ENCODE measurements around the gene PDE4B.
A peak's percentile ranks its signal among the peaks of the same experiment; 100 is the strongest.

Gene PDE4B

GRCh38 chr1:65769636-65770035, 23.1 kb upstream of the PDE4B start:
- no peaks in the 10 kb centered on the region for H3K36me3 ChIP-seq (ENCODE audit: control insufficient read depth in 5 of 5, insufficient read depth in 5 of 5, low read length in 5 of 5)
- H3K9me3 ChIP-seq (ENCODE audit: control insufficient read depth in 5 of 5, low read length in 5 of 5): no peaks in the 10 kb centered on the region
- H3K27ac ChIP-seq (ENCODE audit: low read depth, low read length): no peak overlapping the region
- no peaks in the 10 kb centered on the region for H3K27me3 ChIP-seq (ENCODE audit: control insufficient read depth in 5 of 5, insufficient read depth in 4 of 5, low read length in 5 of 5)
- no peaks in the 10 kb centered on the region for H3K4me1 ChIP-seq (ENCODE audit: control insufficient read depth in 5 of 5, insufficient read depth in 5 of 5, low read length in 5 of 5)
- H3K4me3 ChIP-seq (ENCODE audit: low read depth in 1 of 5, low read length in 5 of 5): no peak overlapping the region
- H3K9ac ChIP-seq (ENCODE audit: low read length in 5 of 5): no peak overlapping the region

GRCh38 chr1:65772607-65773006, 20.1 kb upstream of the PDE4B start:
- H3K9me3 ChIP-seq (ENCODE audit: control insufficient read depth in 5 of 5, low read length in 5 of 5): no peaks in the 10 kb centered on the region
- H3K4me3 ChIP-seq (ENCODE audit: low read depth in 1 of 5, low read length in 5 of 5): no peak overlapping the region
- H3K27ac ChIP-seq (ENCODE audit: low read depth, low read length): no peak overlapping the region
- H3K27me3 ChIP-seq (ENCODE audit: control insufficient read depth in 5 of 5, insufficient read depth in 4 of 5, low read length in 5 of 5): no peaks in the 10 kb centered on the region
- H3K36me3 ChIP-seq (ENCODE audit: control insufficient read depth in 5 of 5, insufficient read depth in 5 of 5, low read length in 5 of 5): no peaks in the 10 kb centered on the region
- no peaks in the 10 kb centered on the region for H3K4me1 ChIP-seq (ENCODE audit: control insufficient read depth in 5 of 5, insufficient read depth in 5 of 5, low read length in 5 of 5)
- no peak overlapping the region for H3K9ac ChIP-seq (ENCODE audit: low read length in 5 of 5)

GRCh38 chr1:65773391-65774123, 19.1 kb upstream of the PDE4B start:
- Histone ChIP-seq H3K9me3 (ENCODE audit: control insufficient read depth in 5 of 5, low read length in 5 of 5) (no peaks in the 10 kb centered on the region), H3K4me3 (ENCODE audit: low read depth in 1 of 5, low read length in 5 of 5) (no peak overlapping the region), H3K36me3 (ENCODE audit: control insufficient read depth in 5 of 5, insufficient read depth in 5 of 5, low read length in 5 of 5) (no peaks in the 10 kb centered on the region), H3K4me1 (ENCODE audit: control insufficient read depth in 5 of 5, insufficient read depth in 5 of 5, low read length in 5 of 5) (no peaks in the 10 kb centered on the region), H3K9ac (ENCODE audit: low read length in 5 of 5) (no peak overlapping the region), H3K27ac (ENCODE audit: low read depth, low read length) (no peak overlapping the region), H3K27me3 (ENCODE audit: control insufficient read depth in 5 of 5, insufficient read depth in 4 of 5, low read length in 5 of 5) (no peaks in the 10 kb centered on the region)

GRCh38 chr1:65788762-65789161, 3.9 kb upstream of the PDE4B start:
- Histone ChIP-seq H3K4me1 (ENCODE audit: control insufficient read depth in 5 of 5, insufficient read depth in 5 of 5, low read length in 5 of 5) (peaks cover 0 to 32% (median 29%) of the 10 kb centered on the region in 5 donors), H3K9ac (ENCODE audit: low read length in 5 of 5) (no peak overlapping the region), H3K4me3 (ENCODE audit: low read depth in 1 of 5, low read length in 5 of 5) (no peak overlapping the region), H3K9me3 (ENCODE audit: control insufficient read depth in 5 of 5, low read length in 5 of 5) (peaks cover 3 to 20% (median 9%) of the 10 kb centered on the region in 5 donors), H3K27ac (ENCODE audit: low read depth, low read length) (no peak overlapping the region), H3K27me3 (ENCODE audit: control insufficient read depth in 5 of 5, insufficient read depth in 4 of 5, low read length in 5 of 5) (peaks cover 0 to 11% (median 5%) of the 10 kb centered on the region in 5 donors), H3K36me3 (ENCODE audit: control insufficient read depth in 5 of 5, insufficient read depth in 5 of 5, low read length in 5 of 5) (no peaks in the 10 kb centered on the region)

- no peaks in the 10 kb centered on the region for H3K36me3 ChIP-seq (ENCODE audit: control insufficient read depth in 5 of 5, insufficient read depth in 5 of 5, low read length in 5 of 5)
- peaks cover 3 to 20% (median 9%) of the 10 kb centered on the region in 5 donors for H3K9me3 ChIP-seq (ENCODE audit: control insufficient read depth in 5 of 5, low read length in 5 of 5)
- H3K27me3 ChIP-seq (ENCODE audit: control insufficient read depth in 5 of 5, insufficient read depth in 4 of 5, low read length in 5 of 5): peaks cover 4 to 20% (median 6%) of the 10 kb centered on the region in 5 donors
- peak overlapping the region in 4 of 5 donors; percentile 55 to 68 (median 63) for H3K4me3 ChIP-seq (ENCODE audit: low read depth in 1 of 5, low read length in 5 of 5)
- no peak overlapping the region for H3K27ac ChIP-seq (ENCODE audit: low read depth, low read length)
- H3K9ac ChIP-seq (ENCODE audit: low read length in 5 of 5): no peak overlapping the region
- H3K4me1 ChIP-seq (ENCODE audit: control insufficient read depth in 5 of 5, insufficient read depth in 5 of 5, low read length in 5 of 5): peaks cover 0 to 34% (median 30%) of the 10 kb centered on the region in 5 donors
Observed at GRCh38 chr1:65791396-65791795, 1.3 kb upstream of the PDE4B start.

GRCh38 chr1:65791801-65792668, 660 bp upstream of the PDE4B start:
- Histone ChIP-seq H3K4me1 (ENCODE audit: control insufficient read depth in 5 of 5, insufficient read depth in 5 of 5, low read length in 5 of 5) (peaks cover 0 to 34% (median 30%) of the 10 kb centered on the region in 5 donors), H3K27ac (ENCODE audit: low read depth, low read length) (no peak overlapping the region), H3K9me3 (ENCODE audit: control insufficient read depth in 5 of 5, low read length in 5 of 5) (peaks cover 3 to 20% (median 9%) of the 10 kb centered on the region in 5 donors), H3K36me3 (ENCODE audit: control insufficient read depth in 5 of 5, insufficient read depth in 5 of 5, low read length in 5 of 5) (no peaks in the 10 kb centered on the region), H3K9ac (ENCODE audit: low read length in 5 of 5) (no peak overlapping the region), H3K4me3 (ENCODE audit: low read depth in 1 of 5, low read length in 5 of 5) (peak overlapping the region; percentile 55 to 86 (median 60)), H3K27me3 (ENCODE audit: control insufficient read depth in 5 of 5, insufficient read depth in 4 of 5, low read length in 5 of 5) (peaks cover 4 to 20% (median 6%) of the 10 kb centered on the region in 5 donors)

GRCh38 chr1:65793359-65793732, 651 bp downstream of the PDE4B start:
- Histone ChIP-seq H3K4me1 (ENCODE audit: control insufficient read depth in 5 of 5, insufficient read depth in 5 of 5, low read length in 5 of 5) (peaks cover 0 to 34% (median 30%) of the 10 kb centered on the region in 5 donors), H3K36me3 (ENCODE audit: control insufficient read depth in 5 of 5, insufficient read depth in 5 of 5, low read length in 5 of 5) (no peaks in the 10 kb centered on the region), H3K9me3 (ENCODE audit: control insufficient read depth in 5 of 5, low read length in 5 of 5) (peaks cover 3 to 13% (median 9%) of the 10 kb centered on the region in 5 donors), H3K27me3 (ENCODE audit: control insufficient read depth in 5 of 5, insufficient read depth in 4 of 5, low read length in 5 of 5) (peaks cover 4 to 20% (median 6%) of the 10 kb centered on the region in 5 donors), H3K9ac (ENCODE audit: low read length in 5 of 5) (no peak overlapping the region), H3K27ac (ENCODE audit: low read depth, low read length) (no peak overlapping the region), H3K4me3 (ENCODE audit: low read depth in 1 of 5, low read length in 5 of 5) (peak overlapping the region; percentile 42 to 67 (median 59))

- Histone ChIP-seq H3K27ac (ENCODE audit: low read depth, low read length) (no peak overlapping the region), H3K4me1 (ENCODE audit: control insufficient read depth in 5 of 5, insufficient read depth in 5 of 5, low read length in 5 of 5) (peaks cover 0 to 34% (median 30%) of the 10 kb centered on the region in 5 donors), H3K27me3 (ENCODE audit: control insufficient read depth in 5 of 5, insufficient read depth in 4 of 5, low read length in 5 of 5) (peaks cover 4 to 20% (median 6%) of the 10 kb centered on the region in 5 donors), H3K9ac (ENCODE audit: low read length in 5 of 5) (no peak overlapping the region), H3K9me3 (ENCODE audit: control insufficient read depth in 5 of 5, low read length in 5 of 5) (no peaks in the 10 kb centered on the region), H3K4me3 (ENCODE audit: low read depth in 1 of 5, low read length in 5 of 5) (no peak overlapping the region), H3K36me3 (ENCODE audit: control insufficient read depth in 5 of 5, insufficient read depth in 5 of 5, low read length in 5 of 5) (no peaks in the 10 kb centered on the region)
Observed at GRCh38 chr1:65795311-65795710, 2.6 kb downstream of the PDE4B start.

- Histone ChIP-seq H3K9ac (ENCODE audit: low read length in 5 of 5) (no peak overlapping the region), H3K9me3 (ENCODE audit: control insufficient read depth in 5 of 5, low read length in 5 of 5) (no peaks in the 10 kb centered on the region), H3K27ac (ENCODE audit: low read depth, low read length) (no peak overlapping the region), H3K4me3 (ENCODE audit: low read depth in 1 of 5, low read length in 5 of 5) (no peak overlapping the region), H3K36me3 (ENCODE audit: control insufficient read depth in 5 of 5, insufficient read depth in 5 of 5, low read length in 5 of 5) (no peaks in the 10 kb centered on the region), H3K4me1 (ENCODE audit: control insufficient read depth in 5 of 5, insufficient read depth in 5 of 5, low read length in 5 of 5) (peaks cover 3 to 13% (median 9%) of the 10 kb centered on the region in 5 donors), H3K27me3 (ENCODE audit: control insufficient read depth in 5 of 5, insufficient read depth in 4 of 5, low read length in 5 of 5) (peaks cover 0 to 8% (median 0%) of the 10 kb centered on the region in 5 donors)
Observed at GRCh38 chr1:65799601-65800000, 6.9 kb downstream of the PDE4B start.

GRCh38 chr1:65804584-65804983, 11.9 kb downstream of the PDE4B start:
- Histone ChIP-seq H3K4me1 (ENCODE audit: control insufficient read depth in 5 of 5, insufficient read depth in 5 of 5, low read length in 5 of 5) (peaks cover 3 to 14% (median 10%) of the 10 kb centered on the region in 5 donors), H3K4me3 (ENCODE audit: low read depth in 1 of 5, low read length in 5 of 5) (no peak overlapping the region), H3K27me3 (ENCODE audit: control insufficient read depth in 5 of 5, insufficient read depth in 4 of 5, low read length in 5 of 5) (no peaks in the 10 kb centered on the region), H3K9me3 (ENCODE audit: control insufficient read depth in 5 of 5, low read length in 5 of 5) (no peaks in the 10 kb centered on the region), H3K36me3 (ENCODE audit: control insufficient read depth in 5 of 5, insufficient read depth in 5 of 5, low read length in 5 of 5) (no peaks in the 10 kb centered on the region), H3K27ac (ENCODE audit: low read depth, low read length) (no peak overlapping the region), H3K9ac (ENCODE audit: low read length in 5 of 5) (no peak overlapping the region)
